Esophagus (tissue), 2 donors: ENCODE results near the gene TUBG1. TPM values are rescaled to one million over a fixed set of nuclear protein-coding genes. Genes with fewer than 3 reads are reported as not detected.
A peak's percentile ranks its signal among the peaks of the same experiment; 100 is the strongest.
"Not testable (repeated sequence)": the region's sequence is repeated elsewhere in the genome, so short reads cannot be mapped to it uniquely, and the experiment has no call there.

Experiments
- H3K27ac ChIP-seq, 2 donors: one replicate each; pipeline ENCODE4 v1.5.1; 2013; ENCODE audit warnings: low read depth in 2 of 2, mild to moderate bottlenecking in 2 of 2, inconsistent platforms in 1 of 2, low read length in 1 of 2, moderate library complexity in 1 of 2
- H3K27me3 ChIP-seq, 2 donors: one replicate each; pipeline ENCODE4 v1.6.1; 2013; ENCODE audit warnings: low read length in 2 of 2, control low read depth in 1 of 2, mild to moderate bottlenecking in 1 of 2; ENCODE audit not compliant: insufficient read depth in 2 of 2, control insufficient read depth in 1 of 2
- H3K36me3 ChIP-seq, 2 donors: one replicate each; pipeline ENCODE4 v1.6.1; 2013; ENCODE audit warnings: low read length in 1 of 2; ENCODE audit not compliant: control insufficient read depth in 2 of 2, insufficient read depth in 2 of 2
- H3K4me1 ChIP-seq, 2 donors: one replicate each; pipeline ENCODE4 v1.6.1; 2013; ENCODE audit warnings: low read length in 1 of 2; ENCODE audit not compliant: control insufficient read depth in 2 of 2, insufficient read depth in 2 of 2
- H3K4me3 ChIP-seq, 2 donors: one replicate each; pipeline ENCODE4 v1.5.1; 2013; ENCODE audit warnings: low read length in 2 of 2, mild to moderate bottlenecking in 2 of 2, low read depth in 1 of 2, moderate library complexity in 1 of 2
- H3K9me3 ChIP-seq, 2 donors: one replicate each; pipeline ENCODE4 v1.6.1; 2013; ENCODE audit warnings: mild to moderate bottlenecking in 2 of 2, low read depth in 1 of 2, low read length in 1 of 2, moderate library complexity in 1 of 2; ENCODE audit not compliant: control insufficient read depth in 2 of 2, insufficient read depth in 1 of 2
- WGBS, 2 donors: extraction: QIAGEN DNeasy Blood & Tissue Kit; methylation state at CpG; one replicate each; pipeline ENCODE4 v1.1.7; 2013; 5-methylcytosine and 5-hydroxymethylcytosine counted together
- polyA plus RNA-seq, 2 donors: library from polyadenylated mRNA; stranded (reverse); fragments of 200-250 nt; gene quantifications; one replicate each; pipeline ENCODE4 v1.2.3, GENCODE V29; 2013
- donor health status: healthy with polysubstance abuse.
- donor health status: Bipolar disorder and iron deficiency.

The TUBG1 gene
- polyA plus RNA-seq, 2 donors, result 27.2 to 49.9 TPM

DNA sequence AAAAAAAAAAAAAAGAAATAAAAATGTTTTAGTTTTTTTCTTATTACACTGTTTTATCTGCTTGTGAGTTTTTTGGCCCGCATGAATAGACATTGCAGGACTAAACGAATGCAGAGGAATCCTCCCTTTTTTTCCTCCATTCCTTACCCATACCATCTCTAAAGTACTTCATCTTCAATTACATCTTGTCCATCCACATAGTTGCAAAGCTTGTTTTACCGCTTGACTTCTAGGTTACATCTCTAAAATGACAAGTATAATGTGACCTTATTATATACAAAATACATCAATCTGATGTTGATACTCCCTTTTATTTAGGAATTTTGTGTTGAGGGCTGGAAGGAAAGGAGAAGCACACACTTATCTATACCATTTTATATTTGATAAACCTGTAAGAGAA is 13.1 kb upstream of the TUBG1 start:
- Histone ChIP-seq H3K9me3 (no peaks in the 10 kb centered on the region), H3K27ac (no peak overlapping the region), H3K4me1 (no peaks in the 10 kb centered on the region), H3K36me3 (peaks cover 0 to 4% of the 10 kb centered on the region in 2 donors), H3K4me3 (no peak overlapping the region), H3K27me3 (no peaks in the 10 kb centered on the region)
- 76 to 78% methylated on average over 3 of the region's 3 CpGs for WGBS, 2 donors

DNA sequence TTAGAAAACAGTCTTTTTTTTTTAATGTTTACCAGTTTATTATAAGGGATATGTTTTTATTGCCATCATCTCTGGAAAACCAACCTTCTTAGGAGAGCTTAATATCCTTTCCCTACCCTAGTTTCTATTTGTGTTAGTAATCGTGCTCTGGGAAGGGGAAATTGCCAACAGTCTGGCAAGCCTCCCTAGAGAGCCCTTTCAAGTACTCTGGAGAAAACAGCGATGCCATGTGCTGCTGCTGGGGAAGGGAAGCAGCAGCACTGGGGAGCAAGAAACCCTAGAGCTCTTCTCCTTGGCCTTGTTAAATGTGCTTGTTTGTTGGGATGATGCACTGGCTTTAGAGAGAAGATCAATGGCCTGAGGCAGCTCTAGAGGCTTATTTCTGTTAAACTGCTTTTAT is 10.6 kb upstream of the TUBG1 start:
- Histone ChIP-seq H3K4me3 (no peak overlapping the region), H3K27ac (no peak overlapping the region), H3K9me3 (no peaks in the 10 kb centered on the region), H3K4me1 (no peaks in the 10 kb centered on the region), H3K27me3 (no peaks in the 10 kb centered on the region), H3K36me3 (peaks cover 0 to 2% of the 10 kb centered on the region in 2 donors)
- WGBS, 2 donors, result 34 to 39% methylated on average over 2 of the region's 2 CpGs

DNA sequence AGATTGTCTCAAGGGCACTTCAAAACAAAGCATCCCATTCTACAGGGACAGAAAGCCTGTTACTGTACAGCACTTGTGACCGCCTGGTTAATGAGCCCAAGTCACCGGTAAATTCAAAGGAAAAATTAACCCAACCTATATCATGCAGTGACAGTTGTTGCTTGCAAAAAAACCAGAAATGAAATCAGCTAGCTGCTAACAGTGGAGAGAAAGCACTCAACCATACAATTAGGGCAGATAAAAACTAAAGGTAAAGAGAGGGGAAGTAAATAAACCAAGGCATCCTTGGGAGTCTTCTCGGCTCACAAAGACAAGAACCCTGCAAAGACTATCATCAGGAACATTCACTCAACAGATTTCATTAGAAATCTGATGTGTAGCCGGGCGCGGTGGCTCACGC is 6.2 kb upstream of the TUBG1 start:
- Histone ChIP-seq H3K36me3 (peaks cover 0 to 2% of the 10 kb centered on the region in 2 donors), H3K4me1 (peaks cover 0 to 3% of the 10 kb centered on the region in 2 donors), H3K4me3 (no peak overlapping the region), H3K9me3 (no peaks in the 10 kb centered on the region), H3K27ac (no peak overlapping the region), H3K27me3 (no peaks in the 10 kb centered on the region)
- 93 to 94% methylated on average over 7 of the region's 7 CpGs for WGBS, 2 donors

DNA sequence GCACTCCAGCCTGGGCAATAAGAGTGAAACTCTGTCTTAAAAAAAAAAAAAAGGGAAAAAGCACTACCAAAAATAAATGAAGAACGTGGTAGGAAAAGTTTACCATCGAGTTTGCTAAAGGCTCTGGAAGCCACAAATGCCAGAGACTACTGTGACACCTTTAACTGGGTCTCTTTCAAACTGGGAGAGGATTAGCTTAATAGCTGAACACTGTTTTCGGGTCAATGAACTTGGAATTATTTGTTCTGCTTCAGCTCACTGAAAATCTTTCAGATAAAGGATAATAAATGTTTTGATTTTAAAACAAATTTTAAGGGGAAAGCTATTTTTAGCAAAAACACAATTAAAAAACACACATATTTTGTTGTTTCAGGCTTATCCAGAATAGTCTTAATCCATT is 1.7 kb upstream of the TUBG1 start:
- 25 to 39% methylated on average over 3 of the region's 3 CpGs for WGBS, 2 donors

DNA sequence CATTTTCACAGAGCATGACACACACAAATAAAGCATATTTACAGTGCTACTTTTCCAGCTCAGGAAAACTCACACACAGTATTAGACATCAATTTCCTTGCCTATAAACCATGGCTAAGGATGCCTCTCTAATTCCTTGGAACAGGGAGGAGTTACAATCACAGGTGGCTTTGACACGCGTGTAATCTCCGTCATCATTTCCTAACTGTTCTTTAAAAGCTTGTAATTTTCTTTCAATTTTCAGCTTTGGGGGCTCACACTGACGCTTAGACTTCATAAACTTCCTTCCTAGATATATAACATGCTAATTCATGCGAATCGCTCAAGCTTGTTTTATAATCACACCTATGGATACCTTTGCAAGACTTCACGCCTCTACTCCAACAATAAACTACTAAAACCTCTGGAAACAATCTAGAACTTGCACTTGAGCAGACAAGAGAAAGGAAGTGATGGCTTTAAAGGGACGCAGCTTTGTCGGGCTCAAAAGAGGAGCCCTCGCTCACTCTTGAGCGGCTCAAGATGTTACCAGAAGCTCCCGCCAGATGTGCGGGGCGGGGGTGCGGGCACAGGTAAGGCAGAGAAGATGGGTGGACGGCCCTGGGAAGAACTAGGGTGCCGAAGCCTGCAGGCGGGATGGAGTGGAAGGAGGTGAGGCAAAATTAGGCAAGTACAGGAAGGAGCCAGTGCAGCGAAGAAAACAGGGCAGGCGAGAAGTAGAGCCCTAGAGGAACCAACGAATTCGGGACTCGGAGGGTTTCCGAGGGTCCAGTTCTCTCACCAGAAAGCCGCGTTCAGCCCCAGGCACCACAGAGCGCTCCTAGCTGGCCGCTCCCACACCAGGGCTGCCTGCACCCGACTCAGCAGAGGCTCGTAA is 940 bp upstream of the TUBG1 start:
- WGBS, 2 donors, result 0 to 1% methylated on average over 30 of the region's 30 CpGs
- peak overlapping the region; percentile 89 to 95 for H3K4me3 ChIP-seq
- H3K27ac ChIP-seq, result peak overlapping the region; percentile 90 to 97
- peaks cover 0 to 3% of the 10 kb centered on the region in 2 donors for H3K4me1 ChIP-seq
- H3K27me3 ChIP-seq, result no peaks in the 10 kb centered on the region
- no peaks in the 10 kb centered on the region for H3K9me3 ChIP-seq
- H3K36me3 ChIP-seq, result peaks cover 8 to 10% of the 10 kb centered on the region in 2 donors

More for the DNA sequence above, 1.7 kb upstream of the TUBG1 start:
- peak overlapping the region in 1 of 2 donors; percentile 95 for H3K4me3 ChIP-seq
- H3K36me3 ChIP-seq, result peaks cover 4 to 5% of the 10 kb centered on the region in 2 donors
- no peaks in the 10 kb centered on the region for H3K27me3 ChIP-seq
- H3K27ac ChIP-seq, result no peak overlapping the region
- H3K4me1 ChIP-seq, result peaks cover 0 to 3% of the 10 kb centered on the region in 2 donors
- H3K9me3 ChIP-seq, result no peaks in the 10 kb centered on the region

DNA sequence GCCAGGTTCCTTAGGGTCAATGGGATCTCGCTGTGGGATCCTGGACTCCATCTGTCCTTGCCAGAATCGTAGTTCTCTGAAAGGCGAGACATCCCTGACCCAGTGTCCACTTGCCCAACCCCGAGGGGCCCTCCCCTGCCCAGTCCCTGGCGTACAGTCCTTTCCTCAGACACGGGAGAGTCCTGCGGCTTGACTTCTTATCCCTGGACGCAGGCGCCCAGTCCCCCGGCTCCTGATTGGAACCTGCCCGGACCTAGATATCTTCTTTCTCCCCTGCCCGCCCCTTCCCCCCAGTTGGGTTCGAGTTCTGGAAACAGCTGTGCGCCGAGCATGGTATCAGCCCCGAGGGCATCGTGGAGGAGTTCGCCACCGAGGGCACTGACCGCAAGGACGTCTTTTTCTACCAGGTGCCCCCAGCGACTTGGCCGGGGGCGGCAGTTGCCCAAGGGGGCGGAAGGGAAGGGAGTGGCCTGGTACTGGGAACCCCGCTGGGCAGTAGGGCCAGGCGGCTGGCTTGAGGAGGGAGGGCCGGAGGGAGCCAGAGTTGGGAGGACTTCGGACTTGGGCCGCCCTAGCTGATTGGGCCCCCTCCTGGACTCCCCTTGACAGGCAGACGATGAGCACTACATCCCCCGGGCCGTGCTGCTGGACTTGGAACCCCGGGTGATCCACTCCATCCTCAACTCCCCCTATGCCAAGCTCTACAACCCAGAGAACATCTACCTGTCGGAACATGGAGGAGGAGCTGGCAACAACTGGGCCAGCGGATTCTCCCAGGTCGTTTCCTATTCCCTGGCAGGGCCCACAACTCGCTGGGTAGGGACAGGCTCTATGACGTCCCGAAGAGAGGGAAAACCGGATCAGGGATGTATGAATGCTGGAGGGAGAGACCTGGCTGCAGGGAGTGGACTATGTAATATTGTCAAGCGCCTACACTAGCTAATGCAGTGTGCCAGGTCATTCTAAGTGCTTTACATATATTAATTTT is 625 bp downstream of the TUBG1 start:
- Histone ChIP-seq H3K36me3 (peaks cover 21 to 23% of the 10 kb centered on the region in 2 donors), H3K27ac (peak overlapping the region; percentile 69 to 86), H3K4me3 (peak overlapping the region; percentile 55 to 89)
- WGBS, 2 donors, result 10% methylated on average over 34 to 35 of the region's 42 CpGs
- H3K9me3 ChIP-seq, H3K27me3 ChIP-seq, H3K4me1 ChIP-seq: not testable (repeated sequence)

DNA sequence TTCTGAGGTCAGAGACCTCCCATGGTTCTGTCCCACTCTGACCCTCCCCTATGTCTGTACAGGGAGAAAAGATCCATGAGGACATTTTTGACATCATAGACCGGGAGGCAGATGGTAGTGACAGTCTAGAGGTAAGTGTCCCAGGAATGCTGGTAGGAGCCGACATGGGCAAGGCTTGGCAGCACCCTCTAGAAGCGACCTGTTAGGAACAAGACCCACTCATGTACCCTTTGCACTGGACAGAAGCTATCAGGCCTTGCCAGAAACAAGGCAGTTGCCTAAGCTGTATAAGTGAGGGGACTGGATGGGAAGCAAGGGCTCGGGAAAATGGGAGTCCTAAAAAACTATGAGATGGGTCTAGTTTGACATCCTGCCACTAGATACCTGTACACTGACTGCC is 2.5 kb downstream of the TUBG1 start:
- no peaks in the 10 kb centered on the region for H3K9me3 ChIP-seq
- H3K36me3 ChIP-seq, result peaks cover 25 to 26% of the 10 kb centered on the region in 2 donors
- no peaks in the 10 kb centered on the region for H3K27me3 ChIP-seq
- H3K4me3 ChIP-seq, result no peak overlapping the region
- WGBS, 2 donors, result 95 to 97% methylated on average over 4 of the region's 4 CpGs
- H3K4me1 ChIP-seq, result no peaks in the 10 kb centered on the region
- no peak overlapping the region for H3K27ac ChIP-seq

DNA sequence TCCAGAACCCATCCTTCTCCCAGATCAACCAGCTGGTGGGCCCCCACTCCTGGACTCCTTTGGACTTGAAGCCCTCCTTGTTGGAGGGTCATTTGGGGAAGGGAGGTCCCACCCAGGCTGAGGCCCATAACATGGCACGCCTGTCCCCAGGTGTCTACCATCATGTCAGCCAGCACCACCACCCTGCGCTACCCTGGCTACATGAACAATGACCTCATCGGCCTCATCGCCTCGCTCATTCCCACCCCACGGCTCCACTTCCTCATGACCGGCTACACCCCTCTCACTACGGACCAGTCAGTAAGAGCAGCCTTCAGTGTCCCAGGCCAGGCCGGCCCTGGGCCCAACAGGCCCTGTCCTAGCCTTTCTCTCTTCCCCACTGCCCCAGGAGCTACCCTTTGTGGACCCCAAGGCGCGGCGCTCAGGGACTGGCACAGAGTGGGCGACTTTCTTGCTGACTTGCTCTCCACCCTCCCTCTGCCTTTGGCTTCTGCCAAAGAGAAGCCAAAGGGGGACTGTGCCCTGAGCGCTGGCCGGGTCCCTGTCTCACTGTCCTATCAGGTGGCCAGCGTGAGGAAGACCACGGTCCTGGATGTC is 4.3 kb downstream of the TUBG1 start:
- Histone ChIP-seq H3K4me1 (no peaks in the 10 kb centered on the region), H3K9me3 (no peaks in the 10 kb centered on the region), H3K4me3 (no peak overlapping the region), H3K36me3 (peaks cover 25 to 26% of the 10 kb centered on the region in 2 donors), H3K27ac (no peak overlapping the region), H3K27me3 (no peaks in the 10 kb centered on the region)
- 96% methylated on average over 17 of the region's 17 CpGs for WGBS, 2 donors

DNA sequence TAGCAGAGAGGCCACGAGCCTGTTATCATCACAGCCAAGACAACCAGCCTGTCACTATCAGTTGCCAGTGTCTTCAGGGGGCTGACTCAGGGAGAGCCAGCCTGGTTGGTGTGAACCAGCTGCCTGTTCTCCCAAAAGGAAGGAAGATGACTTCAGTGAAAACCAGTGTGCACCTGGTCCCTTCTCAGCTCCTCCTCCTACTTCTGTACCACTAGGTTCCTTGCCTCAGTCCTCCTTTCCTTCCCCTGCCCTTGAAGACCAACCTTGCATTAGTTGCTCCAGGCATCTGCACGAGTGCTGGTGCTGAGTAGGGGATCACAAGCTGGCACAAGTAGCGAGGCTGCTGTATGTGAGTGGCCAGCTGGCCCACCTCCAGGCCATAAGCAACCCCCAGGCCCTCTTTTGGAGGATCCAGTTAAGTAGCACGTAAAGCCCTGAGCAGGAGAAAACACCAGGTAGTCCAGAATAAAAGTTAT is 8.5 kb downstream of the TUBG1 start:
- Histone ChIP-seq H3K4me1 (no peaks in the 10 kb centered on the region), H3K27me3 (no peaks in the 10 kb centered on the region), H3K27ac (peak overlapping the region in 1 of 2 donors; percentile 78), H3K4me3 (no peak overlapping the region), H3K36me3 (peaks cover 19 to 21% of the 10 kb centered on the region in 2 donors), H3K9me3 (no peaks in the 10 kb centered on the region)
- WGBS, 2 donors, result 36 to 40% methylated on average over 4 of the region's 4 CpGs
